MM.1S (cell line): Measurements from ENCODE around the gene INTS7.

Experiments used
- EZH2 ChIP-seq: fragments of 300-600 bp; sonication (generic); optimal IDR thresholded peaks from 2 replicates; pipeline ENCODE3; 2017; ENCODE audit warnings: low read depth, mild to moderate bottlenecking, antibody characterized with exemption, low read length, mixed read lengths
- EZH2phosphoT487 ChIP-seq: fragments of 300-600 bp; sonication (generic); IDR thresholded peaks from 2 replicates; pipeline ENCODE4 v1.6.1; 2018; ENCODE audit warnings: antibody characterized with exemption, low read length
- TF ChIP-seq, protein P1 (sequence below): fragments of 300-600 bp; sonication (generic); IDR thresholded peaks from 2 replicates; pipeline ENCODE4 v1.5.1; 2016; ENCODE audit warnings: antibody characterized with exemption, low read length, mixed read lengths

- TF ChIP-seq, protein P1, sequence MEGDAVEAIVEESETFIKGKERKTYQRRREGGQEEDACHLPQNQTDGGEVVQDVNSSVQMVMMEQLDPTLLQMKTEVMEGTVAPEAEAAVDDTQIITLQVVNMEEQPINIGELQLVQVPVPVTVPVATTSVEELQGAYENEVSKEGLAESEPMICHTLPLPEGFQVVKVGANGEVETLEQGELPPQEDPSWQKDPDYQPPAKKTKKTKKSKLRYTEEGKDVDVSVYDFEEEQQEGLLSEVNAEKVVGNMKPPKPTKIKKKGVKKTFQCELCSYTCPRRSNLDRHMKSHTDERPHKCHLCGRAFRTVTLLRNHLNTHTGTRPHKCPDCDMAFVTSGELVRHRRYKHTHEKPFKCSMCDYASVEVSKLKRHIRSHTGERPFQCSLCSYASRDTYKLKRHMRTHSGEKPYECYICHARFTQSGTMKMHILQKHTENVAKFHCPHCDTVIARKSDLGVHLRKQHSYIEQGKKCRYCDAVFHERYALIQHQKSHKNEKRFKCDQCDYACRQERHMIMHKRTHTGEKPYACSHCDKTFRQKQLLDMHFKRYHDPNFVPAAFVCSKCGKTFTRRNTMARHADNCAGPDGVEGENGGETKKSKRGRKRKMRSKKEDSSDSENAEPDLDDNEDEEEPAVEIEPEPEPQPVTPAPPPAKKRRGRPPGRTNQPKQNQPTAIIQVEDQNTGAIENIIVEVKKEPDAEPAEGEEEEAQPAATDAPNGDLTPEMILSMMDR = no peak
- no peak for TF ChIP-seq EZH2phosphoT487
- no peak for TF ChIP-seq EZH2
Measured at GRCh38 chr1:211908951-211909350, 126.4 kb downstream of the INTS7 start.
